CD4-positive, alpha-beta T cell (primary cell): ENCODE data around the gene PTPRN2. TPM values are rescaled to one million over a fixed set of nuclear protein-coding genes. Genes with fewer than 3 reads are reported as not detected.

Source experiments
- ATAC-seq: fragments of 200-7000 bp; cut with Tn5 transposase; one replicate; pipeline ENCODE4 v1.10.0; 2022; ENCODE audit warnings: mild to moderate bottlenecking; ENCODE audit not compliant: poor library complexity
- CTCF ChIA-PET: fragments of 350-600 bp; sonication (Branson Sonifier 250); formaldehyde crosslinking; loops from one replicate; lab custom pipeline; 2021; ENCODE audit warnings: antibody characterized with exemption, inconsistent platforms; lab: Charles Lee
- POLR2A ChIA-PET: fragments of 350-600 bp; sonication (Branson Sonifier 250); formaldehyde crosslinking; loops from one replicate; lab custom pipeline; 2021; ENCODE audit warnings: antibody characterized with exemption, inconsistent platforms; lab: Charles Lee
- DNase-seq, 14 experiments: peaks; one replicate each; pipeline ENCODE4 v3.0.0-alpha.2; 2013 to 2020; ENCODE audit warnings: mixed read lengths in 2 of 14
- H3K27ac ChIP-seq, 2 donors: one replicate each; pipeline versions ENCODE4 v1.5.1 to v1.7.0; 2013; ENCODE audit warnings: low read length in 2 of 2, low read depth in 1 of 2, mild to moderate bottlenecking in 1 of 2
- H3K27me3 ChIP-seq, 2 experiments: 1 replicate in 1 of 2; 2 replicates in 1 of 2; pipeline versions ENCODE4 v1.6.1 to v1.7.0; 2013; ENCODE audit warnings: low read length in 2 of 2, control low read depth in 1 of 2, mild to moderate bottlenecking in 1 of 2, moderate library complexity in 1 of 2; ENCODE audit not compliant: insufficient read depth in 2 of 2, control insufficient read depth in 1 of 2
- H3K36me3 ChIP-seq: one replicate; pipeline ENCODE4 v1.6.1; 2013; ENCODE audit warnings: low read length, control low read depth; ENCODE audit not compliant: insufficient read depth
- H3K4me1 ChIP-seq: one replicate; pipeline ENCODE4 v1.6.1; 2013; ENCODE audit warnings: low read length, control low read depth; ENCODE audit not compliant: insufficient read depth
- H3K4me3 ChIP-seq: one replicate; pipeline ENCODE4 v1.5.1; 2013; ENCODE audit warnings: mild to moderate bottlenecking, low read length, moderate library complexity
- H3K9me3 ChIP-seq, 2 experiments: 1 replicate in 1 of 2; 2 replicates in 1 of 2; pipeline versions ENCODE4 v1.6.1 to v1.7.0; 2013; ENCODE audit warnings: low read length in 2 of 2, mild to moderate bottlenecking in 2 of 2, control low read depth in 1 of 2, moderate library complexity in 1 of 2; ENCODE audit not compliant: control insufficient read depth in 1 of 2, insufficient read depth in 1 of 2
- H3K27ac Mint-ChIP-seq: one replicate; pipeline ENCODE4 v1.8.0; 2020; ENCODE audit warnings: mixed read lengths
- H3K27me3 Mint-ChIP-seq: one replicate; pipeline ENCODE4 v1.8.0; 2021; ENCODE audit warnings: mixed read lengths
- H3K36me3 Mint-ChIP-seq: one replicate; pipeline ENCODE4 v1.8.0; 2021; ENCODE audit warnings: low read depth, mixed read lengths
- H3K4me1 Mint-ChIP-seq: one replicate; pipeline ENCODE4 v1.8.0; 2021; ENCODE audit warnings: low read depth, mixed read lengths
- H3K4me3 Mint-ChIP-seq: one replicate; pipeline ENCODE4 v1.8.0; 2020; ENCODE audit warnings: mild to moderate bottlenecking, mixed read lengths
- H3K9me3 Mint-ChIP-seq: one replicate; pipeline ENCODE4 v1.8.0; 2020; ENCODE audit warnings: mixed read lengths
- CTCF ChIP-seq: fragments of 200-600 bp; IDR thresholded peaks from one replicate; pipeline ENCODE4 v1.8.0; 2022; ENCODE audit warnings: antibody characterized with exemption, mild to moderate bottlenecking
- intact Hi-C, 2 experiments: fragments of 100-400 bp; cut with DNase I in 1 of 2; cut with micrococcal nuclease in 1 of 2; formaldehyde crosslinking; loops; one replicate each; pipeline versions ENCODE4 v1.15.1 to v1.9.0; 2023 to 2025; cut with DNase I, micrococcal nuclease
- total RNA-seq, 174 experiments: library from RNA in 2 of 174; stranded (reverse) in 2 of 174; gene quantifications; one replicate each; pipeline ENCODE4 v1.2.3 and lab custom pipeline; 2021 to 2026

PTPRN2 gene
- total RNA-seq, 2 experiments from 2014 or later, result 0.34 to 0.44 TPM

GRCh38 chr7:158558816-158559215, 28.8 kb downstream of the PTPRN2 start:
- TF ChIP-seq CTCF, result no peak
- no peak overlapping the region for H3K27ac ChIP-seq
- intact Hi-C loops, result no loop called here
- peaks cover 0 to 15% of the 10 kb centered on the region in 2 experiments for H3K9me3 ChIP-seq
- CTCF ChIA-PET, result no interaction called here
- Mint-ChIP-seq H3K4me1 (no peaks in the 10 kb centered on the region), H3K27me3 (peaks cover 9% of the 10 kb centered on the region), H3K9me3 (no peaks in the 10 kb centered on the region), H3K4me3 (no peak overlapping the region), H3K36me3 (no peaks in the 10 kb centered on the region), H3K27ac (no peak overlapping the region)
- no peaks in the 10 kb centered on the region for H3K4me1 ChIP-seq
- ATAC-seq (no peak), DNase-seq (no peak)
- no peaks in the 10 kb centered on the region for H3K27me3 ChIP-seq
- H3K36me3 ChIP-seq, result no peaks in the 10 kb centered on the region
- no peak overlapping the region for H3K4me3 ChIP-seq
- POLR2A ChIA-PET, result no interaction called here

GRCh38 chr7:158557441-158557755, 30.2 kb downstream of the PTPRN2 start:
- Histone ChIP-seq H3K9me3 (peaks cover 0 to 15% of the 10 kb centered on the region in 2 experiments), H3K27ac (no peak overlapping the region), H3K4me1 (no peaks in the 10 kb centered on the region), H3K4me3 (no peak overlapping the region), H3K36me3 (no peaks in the 10 kb centered on the region), H3K27me3 (no peaks in the 10 kb centered on the region)
- H3K36me3 Mint-ChIP-seq, result no peaks in the 10 kb centered on the region
- no peak for TF ChIP-seq CTCF
- ATAC-seq (no peak), DNase-seq (no peak)
- no peaks in the 10 kb centered on the region for H3K9me3 Mint-ChIP-seq
- intact Hi-C loops, result no loop called here
- H3K27me3 Mint-ChIP-seq, result peaks cover 9% of the 10 kb centered on the region
- no peaks in the 10 kb centered on the region for H3K4me1 Mint-ChIP-seq
- CTCF ChIA-PET, result no interaction called here
- POLR2A ChIA-PET, result no interaction called here
- no peak overlapping the region for H3K27ac Mint-ChIP-seq
- H3K4me3 Mint-ChIP-seq, result no peak overlapping the region

GRCh38 chr7:158556721-158557440, 30.7 kb downstream of the PTPRN2 start:
- no peaks in the 10 kb centered on the region for H3K27me3 ChIP-seq
- H3K9me3 ChIP-seq, result peaks cover 0 to 15% of the 10 kb centered on the region in 2 experiments
- no peaks in the 10 kb centered on the region for H3K4me1 ChIP-seq
- Mint-ChIP-seq H3K9me3 (no peaks in the 10 kb centered on the region), H3K36me3 (no peaks in the 10 kb centered on the region), H3K4me1 (no peaks in the 10 kb centered on the region), H3K27ac (no peak overlapping the region), H3K4me3 (no peak overlapping the region), H3K27me3 (peaks cover 9% of the 10 kb centered on the region)
- ChIA-PET CTCF (no interaction called here), POLR2A (no interaction called here)
- no peak overlapping the region for H3K27ac ChIP-seq
- DNase-seq (no peak), ATAC-seq (no peak)
- TF ChIP-seq CTCF, result no peak
- H3K4me3 ChIP-seq, result no peak overlapping the region
- no peaks in the 10 kb centered on the region for H3K36me3 ChIP-seq
- intact Hi-C loops, result no loop called here
